Left cardiac atrium (tissue), 4 donors: ENCODE results near the gene DOCK11. TPM values are rescaled to one million over a fixed set of nuclear protein-coding genes. Genes with fewer than 3 reads are reported as not detected.

Experiments used
- ATAC-seq, 2 donors: fragments of 200-7000 bp; cut with Tn5 transposase; one replicate each; pipeline ENCODE4 v1.9.1; 2020; ENCODE audit warnings: mild to moderate bottlenecking in 2 of 2, moderate library complexity in 2 of 2
- DNase-seq: peaks from one replicate; pipeline ENCODE4 v3.0.0-alpha.2; 2020
- intact Hi-C, 2 donors: fragments of 100-400 bp; cut with DNase I; formaldehyde crosslinking; loops; one replicate each; pipeline versions ENCODE4 v1.14.1 to v1.15.1; 2022 to 2023
- total RNA-seq, 2 donors: library from RNA; stranded (reverse); fragmentation: NEBNext Ultra II Directional; extraction: Animal tissue kit (Norgen Biotek cat#: 25700); gene quantifications; one replicate each; pipeline ENCODE4 v1.2.1, GENCODE V29; 2021
- donor health status: DM: no; HTN: yes; CAD: no.
- donor health status: DM: no; HTN: yes; CAD: no; lungs with severe emphysema.
- donor health status: DM: yes; HTN: yes; CAD: no.
- donor health status: Dilated cardiomyopathy.

Gene DOCK11
- total RNA-seq, 2 donors from 2014 or later = 15.8 to 22.1 TPM

- intact Hi-C loops = no loop called here
- no peak for ATAC-seq
- DNase-seq = no peak
These were observed 28.7 kb downstream of the DOCK11 start for GRCh38 chrX:118524344-118524743.

- no peak for DNase-seq
- no peak for ATAC-seq
- intact Hi-C loops = no loop called here
These were observed 29.6 kb downstream of the DOCK11 start for GRCh38 chrX:118525174-118525730.

GRCh38 chrX:118526149-118526548 lies 30.5 kb downstream of the DOCK11 start:
- peak in 1 of 2 donors; percentile 50 for ATAC-seq
- DNase-seq = no peak
- intact Hi-C loops = no loop called here

- ATAC-seq (no peak), DNase-seq (no peak)
- intact Hi-C loops = no loop called here
These were observed 32.6 kb downstream of the DOCK11 start for GRCh38 chrX:118528071-118528737.

GRCh38 chrX:118530219-118530911 lies 34.8 kb downstream of the DOCK11 start:
- intact Hi-C loops = no loop called here
- DNase-seq = no peak
- peak in 1 of 2 donors; percentile 62 for ATAC-seq

GRCh38 chrX:118534716-118535493 lies 39.3 kb downstream of the DOCK11 start:
- DNase-seq (no peak), ATAC-seq (no peak)
- intact Hi-C loops = no loop called here

- DNase-seq (no peak), ATAC-seq (no peak)
- intact Hi-C loops = no loop called here
These were observed 40.6 kb downstream of the DOCK11 start for GRCh38 chrX:118536204-118536603.

- intact Hi-C loops = no loop called here
- ATAC-seq = peak in 1 of 2 donors; percentile 44
- DNase-seq = no peak
These were observed 41.3 kb downstream of the DOCK11 start for GRCh38 chrX:118536687-118537461.

GRCh38 chrX:118538386-118538785 lies 42.8 kb downstream of the DOCK11 start:
- ATAC-seq (no peak), DNase-seq (no peak)
- intact Hi-C loops = no loop called here

GRCh38 chrX:118540342-118540741 lies 44.7 kb downstream of the DOCK11 start:
- no peak for ATAC-seq
- DNase-seq = no peak
- intact Hi-C loops = no loop called here

GRCh38 chrX:118541482-118541881 lies 45.9 kb downstream of the DOCK11 start:
- intact Hi-C loops = no loop called here
- ATAC-seq (no peak), DNase-seq (no peak)

- no peak for DNase-seq
- intact Hi-C loops = no loop called here
- ATAC-seq = no peak
These were observed 49.9 kb downstream of the DOCK11 start for GRCh38 chrX:118545510-118545909.

- ATAC-seq (no peak), DNase-seq (no peak)
- intact Hi-C loops = no loop called here
These were observed 53.2 kb downstream of the DOCK11 start for GRCh38 chrX:118548841-118549240.

GRCh38 chrX:118550792-118551191 lies 55.2 kb downstream of the DOCK11 start:
- ATAC-seq (no peak), DNase-seq (no peak)
- intact Hi-C loops = no loop called here

- peak in 1 of 2 donors; percentile 62 for ATAC-seq
- no peak for DNase-seq
- intact Hi-C loops = no loop called here
These were observed 55.8 kb downstream of the DOCK11 start for GRCh38 chrX:118551426-118551825.

GRCh38 chrX:118552121-118552900 lies 56.7 kb downstream of the DOCK11 start:
- DNase-seq (no peak), ATAC-seq (peak in 1 of 2 donors; percentile 85)
- intact Hi-C loops = no loop called here

GRCh38 chrX:118553042-118553710 lies 57.6 kb downstream of the DOCK11 start:
- DNase-seq (no peak), ATAC-seq (no peak)
- intact Hi-C loops = no loop called here

- intact Hi-C loops = no loop called here
- ATAC-seq (no peak), DNase-seq (no peak)
These were observed 58.9 kb downstream of the DOCK11 start for GRCh38 chrX:118554511-118554910.
